AG20443 (cell line): ENCODE data around the gene FXR2.

Experiments
- DNase-seq: peaks from one replicate; pipeline ENCODE4 v3.0.0; 2012; ENCODE audit warnings: low spot score, mixed read lengths

Gene FXR2

DNA sequence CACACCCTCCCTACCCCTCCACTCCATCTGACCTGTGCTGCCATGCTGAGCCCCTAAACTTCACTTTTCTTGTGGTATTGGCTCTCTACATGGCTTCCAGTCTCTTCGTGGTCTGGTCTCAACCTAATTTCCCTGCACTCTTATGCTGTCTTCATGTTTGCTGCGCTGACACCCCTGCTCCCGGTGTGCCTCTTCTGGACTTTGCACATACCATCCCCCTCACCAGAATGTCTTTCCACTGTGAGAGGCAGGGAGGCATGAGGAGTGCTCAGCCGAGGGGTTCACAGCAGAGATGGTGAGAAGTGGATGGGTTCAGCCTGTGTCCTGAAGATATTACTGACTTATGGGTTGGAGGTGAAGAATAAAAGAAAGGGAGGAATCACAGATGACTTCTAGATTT is 63.3 kb downstream of the FXR2 start:
- DNase-seq = no peak

DNA sequence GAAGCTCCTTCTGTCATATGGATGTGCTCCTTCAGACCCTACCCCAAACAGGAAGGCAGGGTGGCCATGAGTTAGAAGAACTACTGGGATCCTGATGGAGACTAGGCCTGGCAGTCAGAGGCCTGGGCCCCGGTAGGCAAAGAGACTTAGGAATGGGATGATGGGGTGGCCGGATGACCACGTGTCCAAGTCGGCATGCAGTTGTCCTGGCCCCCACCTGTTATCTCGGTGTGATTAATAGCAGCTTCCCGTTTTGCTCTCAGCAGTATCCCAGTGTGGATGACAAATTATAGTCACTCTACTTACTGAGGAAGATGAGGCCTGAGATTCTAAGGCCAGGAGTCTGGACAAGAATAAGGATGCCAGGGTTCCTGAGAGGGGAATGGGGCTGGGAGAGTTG is 64.4 kb downstream of the FXR2 start:
- DNase-seq = no peak

DNA sequence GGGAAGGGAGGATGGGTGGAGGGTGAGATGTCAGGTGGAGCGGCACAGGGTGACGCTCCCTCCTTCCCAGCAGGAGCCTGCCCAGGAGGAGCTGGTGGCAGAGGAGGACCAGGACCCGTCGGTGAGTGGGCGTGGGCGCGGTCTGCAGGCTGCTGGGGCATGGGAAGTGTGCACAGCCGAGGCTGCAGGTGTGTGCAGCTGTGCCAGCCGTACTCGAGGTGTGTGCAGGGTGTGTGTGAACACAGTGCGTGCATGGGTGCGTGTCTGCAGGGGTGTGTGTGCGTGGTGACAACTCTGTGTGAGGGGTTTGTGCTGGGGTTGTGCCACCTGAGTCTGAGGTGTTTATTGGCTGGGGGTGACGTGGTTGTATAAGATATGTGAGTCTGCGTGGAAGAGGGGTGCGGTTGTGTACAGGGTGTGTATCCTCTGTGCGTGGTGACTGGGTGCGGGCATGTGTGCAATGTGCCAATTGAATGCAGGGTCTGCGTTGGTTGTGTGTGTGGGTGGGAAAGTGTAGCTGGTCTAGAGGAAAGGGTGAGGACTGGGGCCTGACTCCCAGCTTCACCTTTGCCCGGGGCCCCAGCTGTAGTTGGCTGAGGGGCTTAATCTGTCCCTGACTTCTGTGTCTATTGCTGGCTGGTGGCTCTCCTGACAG is 65.2 kb downstream of the FXR2 start:
- peak; percentile 28 for DNase-seq

- peak; percentile 77 for DNase-seq
These were observed 65.9 kb downstream of the FXR2 start, which contains the start of gene TNFSF12 for GRCh38 chr17:7548585-7549400. Gene TNFSF12 (plus strand): TSS chr17:7549058. CDS start chr17:7549154, 96 bp downstream.

GRCh38 chr17:7544911-7545310 is 69.8 kb downstream of the FXR2 start:
- DNase-seq = no peak
